H1 (cell line): Measurements from ENCODE around the gene ZBTB49. TPM values are rescaled to one million over a fixed set of nuclear protein-coding genes. Genes with fewer than 3 reads are reported as not detected.

Experiments used
- CTCF ChIA-PET: fragments of 300-600 bp; sonication (Branson Sonifier 250); formaldehyde crosslinking; loops from one replicate; lab custom pipeline; 2021; ENCODE audit not compliant: partially characterized antibody; lab: Charles Lee
- POLR2A ChIA-PET: fragments of 300-600 bp; sonication (Branson Sonifier 250); formaldehyde crosslinking; loops from one replicate; lab custom pipeline; 2021; ENCODE audit warnings: inconsistent platforms; ENCODE audit not compliant: partially characterized antibody; lab: Charles Lee
- DNase-seq, 2 experiments: peaks; one replicate each; pipeline versions ENCODE4 v3.0.0 to v3.0.0-alpha.2; 2010 to 2022; ENCODE audit warnings: low spot score in 2 of 2, low read depth in 1 of 2, mixed read lengths in 1 of 2
- FAIRE-seq: peaks from 2 replicates; lab custom pipeline; 2011; peaks lifted over from hg19 to GRCh38; lab: Jason Lieb, UNC
- H2AFZ ChIP-seq: 2 replicates; pipeline ENCODE4 v1.8.1; 2012; ENCODE audit warnings: low read length, inconsistent platforms
- H2AK5ac ChIP-seq: 2 replicates; pipeline ENCODE4 v1.6.1; 2013; ENCODE audit warnings: low read depth, low read length
- H2BK120ac ChIP-seq: replicated peaks from 2 replicates; pipeline ENCODE3; 2013; ENCODE audit warnings: low read depth, low read length, inconsistent platforms
- H2BK12ac ChIP-seq: 2 replicates; pipeline ENCODE4 v1.6.1; 2013; ENCODE audit warnings: low read depth, low read length
- H2BK15ac ChIP-seq: 2 replicates; pipeline ENCODE4 v1.6.1; 2013; ENCODE audit warnings: low read length
- H2BK20ac ChIP-seq: 2 replicates; pipeline ENCODE4 v1.6.1; 2013; ENCODE audit warnings: low read length
- H2BK5ac ChIP-seq: 2 replicates; pipeline ENCODE4 v1.6.1; 2013; ENCODE audit warnings: low read depth, low read length
- H3K14ac ChIP-seq: 2 replicates; pipeline ENCODE4 v1.6.1; 2013; ENCODE audit warnings: inconsistent platforms; ENCODE audit not compliant: insufficient read length
- H3K18ac ChIP-seq: 2 replicates; pipeline ENCODE4 v1.6.1; 2013; ENCODE audit warnings: low read length; ENCODE audit errors: extremely low read depth
- H3K23ac ChIP-seq: 2 replicates; pipeline ENCODE4 v1.6.1; 2013; ENCODE audit warnings: inconsistent platforms; ENCODE audit not compliant: insufficient read length
- H3K23me2 ChIP-seq: 2 replicates; pipeline ENCODE4 v1.6.1; 2013; ENCODE audit warnings: low read depth, low read length
- H3K27ac ChIP-seq: 2 replicates; pipeline ENCODE4 v1.6.1; 2011; ENCODE audit warnings: low read depth, low read length, inconsistent platforms
- H3K27me3 ChIP-seq, 4 experiments: replicated peaks in 1 of 4; 1 replicate in 1 of 4; 2 replicates in 3 of 4; pipeline versions ENCODE4 v1.6.1 to v1.8.1; 2011 to 2013; ENCODE audit warnings: low read length in 3 of 4, mild to moderate bottlenecking in 3 of 4, inconsistent platforms in 2 of 4, mixed read lengths in 2 of 4, moderate library complexity in 1 of 4; ENCODE audit not compliant: control insufficient read depth in 3 of 4, insufficient read depth in 3 of 4; ENCODE audit errors: extremely low read depth in 1 of 4
- H3K36me3 ChIP-seq, 4 experiments: 2 replicates each; pipeline versions ENCODE4 v1.6.1 to v1.8.1; 2011 to 2013; ENCODE audit warnings: mild to moderate bottlenecking in 4 of 4, low read length in 3 of 4, moderate library complexity in 2 of 4, control low read depth in 1 of 4, inconsistent platforms in 1 of 4; ENCODE audit not compliant: insufficient read depth in 4 of 4, control insufficient read depth in 2 of 4
- H3K4ac ChIP-seq: replicated peaks from 2 replicates; pipeline ENCODE3; 2013; ENCODE audit warnings: low read length, low read depth, mixed read lengths, inconsistent platforms; ENCODE audit not compliant: insufficient read length
- H3K4me1 ChIP-seq, 4 experiments: replicated peaks in 1 of 4; 1 replicate in 1 of 4; 2 replicates in 3 of 4; pipeline versions ENCODE4 v1.6.1 to v1.8.1; 2011 to 2013; ENCODE audit warnings: low read length in 3 of 4, inconsistent platforms in 2 of 4, mixed read lengths in 1 of 4; ENCODE audit not compliant: insufficient read depth in 4 of 4, control insufficient read depth in 3 of 4
- H3K4me2 ChIP-seq, 2 experiments: 2 replicates each; pipeline versions ENCODE4 v1.6.1 to v1.8.1; 2011 to 2013; ENCODE audit warnings: low read depth in 2 of 2, low read length in 2 of 2, control low read depth in 1 of 2, inconsistent platforms in 1 of 2, mild to moderate bottlenecking in 1 of 2; ENCODE audit not compliant: insufficient read depth in 1 of 2
- H3K4me3 ChIP-seq, 4 experiments: fragments of 200-600, 300-600 bp in 1 of 4; sonication (generic), shearing (Covaris generic), sonication (Bioruptor Twin) in 1 of 4; 2 replicates each; pipeline versions ENCODE4 v1.5.1 to v1.8.1; 2011 to 2016; ENCODE audit warnings: low read length in 4 of 4, low read depth in 3 of 4, control low read depth in 2 of 4, inconsistent platforms in 2 of 4, mild to moderate bottlenecking in 2 of 4, mixed read lengths in 1 of 4, moderate library complexity in 1 of 4; ENCODE audit not compliant: insufficient read depth in 2 of 4; ENCODE audit errors: extremely low read depth in 1 of 4
- H3K56ac ChIP-seq: replicated peaks from 2 replicates; pipeline ENCODE3; 2013; ENCODE audit warnings: low read depth, mild to moderate bottlenecking, mixed read lengths, low read length, inconsistent platforms; ENCODE audit not compliant: insufficient read length
- H3K79me1 ChIP-seq: 2 replicates; pipeline ENCODE4 v1.6.1; 2013; ENCODE audit warnings: low read depth, low read length, control low read depth
- H3K79me2 ChIP-seq, 2 experiments: 2 replicates each; pipeline versions ENCODE4 v1.6.1 to v1.8.1; 2012 to 2013; ENCODE audit warnings: low read length in 2 of 2, mild to moderate bottlenecking in 2 of 2, inconsistent platforms in 1 of 2; ENCODE audit not compliant: insufficient read depth in 2 of 2, control insufficient read depth in 1 of 2
- H3K9ac ChIP-seq, 4 experiments: replicated peaks in 1 of 4; 1 replicate in 1 of 4; 2 replicates in 3 of 4; pipeline versions ENCODE4 v1.6.1 to v1.8.1; 2011 to 2013; ENCODE audit warnings: low read depth in 3 of 4, low read length in 3 of 4, control low read depth in 2 of 4, mild to moderate bottlenecking in 2 of 4, moderate library complexity in 2 of 4, inconsistent platforms in 1 of 4; ENCODE audit errors: extremely low read depth in 1 of 4
- H3K9me3 ChIP-seq, 2 experiments: 2 replicates each; pipeline versions ENCODE4 v1.6.1 to v1.8.1; 2012 to 2013; ENCODE audit warnings: mild to moderate bottlenecking in 2 of 2, moderate library complexity in 2 of 2, control low read depth in 1 of 2, inconsistent platforms in 1 of 2, low read depth in 1 of 2, low read length in 1 of 2, mixed read lengths in 1 of 2; ENCODE audit not compliant: insufficient read depth in 2 of 2
- H4K20me1 ChIP-seq, 2 experiments: replicated peaks in 1 of 2; 2 replicates each; pipeline versions ENCODE3 to v1.8.1; 2011 to 2013; ENCODE audit warnings: inconsistent platforms in 2 of 2, low read length in 2 of 2, mild to moderate bottlenecking in 1 of 2; ENCODE audit not compliant: insufficient read depth in 2 of 2, control insufficient read depth in 1 of 2
- H4K5ac ChIP-seq: 2 replicates; pipeline ENCODE4 v1.6.1; 2013; ENCODE audit warnings: low read length, low read depth, mixed read lengths, inconsistent platforms; ENCODE audit not compliant: insufficient read length
- H4K8ac ChIP-seq: 2 replicates; pipeline ENCODE4 v1.8.0; 2013; ENCODE audit warnings: mild to moderate bottlenecking, moderate library complexity, low read length, inconsistent platforms; ENCODE audit not compliant: insufficient read depth; ENCODE audit errors: extremely low read depth
- H4K91ac ChIP-seq: replicated peaks from 2 replicates; pipeline ENCODE3; 2013; ENCODE audit warnings: low read length, mixed read lengths, inconsistent platforms; ENCODE audit not compliant: insufficient read length
- KDM5A ChIP-seq: fragments of 200-600 bp; IDR thresholded peaks from 2 replicates; pipeline ENCODE4 v1.7.1; 2012; ENCODE audit warnings: mild to moderate bottlenecking, low read length, inconsistent platforms, mixed read lengths
- POLR2AphosphoS5 ChIP-seq: IDR thresholded peaks from 2 replicates; pipeline ENCODE4 v1.6.1; 2011; ENCODE audit warnings: low read depth, low read length
- SAP30 ChIP-seq: fragments of 300-600 bp; sonication (generic); IDR thresholded peaks from 2 replicates; pipeline ENCODE4 v1.7.1; 2012; ENCODE audit warnings: low read length, moderate library complexity, mild to moderate bottlenecking, inconsistent platforms; ENCODE audit not compliant: insufficient read depth, insufficient replicate concordance
- ZNF274 ChIP-seq: IDR thresholded peaks from 2 replicates; pipeline ENCODE4 v1.7.0; 2012; ENCODE audit warnings: low read length, borderline replicate concordance; ENCODE audit errors: extremely low read depth
- WGBS, 2 experiments: shearing (Covaris generic) in 1 of 2; methylation state at CpG; one replicate each; pipeline versions ENCODE4 v1.1.6 to v1.1.7; 2013 to 2015; ENCODE audit warnings: low lambda C conversion rate in 2 of 2, mixed read lengths in 2 of 2, inconsistent platforms in 1 of 2, low coverage in 1 of 2, missing lambda C conversion rate in 1 of 2; ENCODE audit not compliant: insufficient replicate concordance in 2 of 2, insufficient coverage in 1 of 2, insufficient read length in 1 of 2; ENCODE audit errors: extremely low coverage in 1 of 2, missing lambda C conversion rate in 1 of 2; 5-methylcytosine and 5-hydroxymethylcytosine counted together
- polyA plus RNA-seq, 7 experiments: library from polyadenylated mRNA; depleted of rRNA in 3 of 7; stranded (reverse) in 5 of 7; unstranded in 2 of 7; fragments of >200 nt in 5 of 7; fragments of 200-250 nt in 2 of 7; gene quantifications; 1 replicate in 5 of 7; 2 replicates in 1 of 7; 4 replicates in 1 of 7; pipeline versions ENCODE4 v1.2.1 to v1.2.3, GENCODE V29; 2011 to 2013; ENCODE audit warnings: missing spikeins in 2 of 7, mixed read lengths in 2 of 7
- total RNA-seq: library from RNA; stranded (reverse); fragmentation: NEBNext Ultra II Directional; extraction: Animal tissue kit (Norgen Biotek cat#: 25700); gene quantifications from 2 replicates; pipeline ENCODE4 v1.2.1, GENCODE V29; 2021
- TF ChIP-seq, protein P1 (sequence below): IDR thresholded peaks from 2 replicates; pipeline ENCODE4 v1.6.1; 2011; ENCODE audit warnings: low read depth, mild to moderate bottlenecking, low read length; ENCODE audit not compliant: insufficient read depth

Gene ZBTB49
- total and polyA plus RNA-seq, 2 of the 8 experiments (the other 6 are each of a cell fraction or from before 2014, with no cell fraction given), result 4.2 to 6.8 TPM

DNA sequence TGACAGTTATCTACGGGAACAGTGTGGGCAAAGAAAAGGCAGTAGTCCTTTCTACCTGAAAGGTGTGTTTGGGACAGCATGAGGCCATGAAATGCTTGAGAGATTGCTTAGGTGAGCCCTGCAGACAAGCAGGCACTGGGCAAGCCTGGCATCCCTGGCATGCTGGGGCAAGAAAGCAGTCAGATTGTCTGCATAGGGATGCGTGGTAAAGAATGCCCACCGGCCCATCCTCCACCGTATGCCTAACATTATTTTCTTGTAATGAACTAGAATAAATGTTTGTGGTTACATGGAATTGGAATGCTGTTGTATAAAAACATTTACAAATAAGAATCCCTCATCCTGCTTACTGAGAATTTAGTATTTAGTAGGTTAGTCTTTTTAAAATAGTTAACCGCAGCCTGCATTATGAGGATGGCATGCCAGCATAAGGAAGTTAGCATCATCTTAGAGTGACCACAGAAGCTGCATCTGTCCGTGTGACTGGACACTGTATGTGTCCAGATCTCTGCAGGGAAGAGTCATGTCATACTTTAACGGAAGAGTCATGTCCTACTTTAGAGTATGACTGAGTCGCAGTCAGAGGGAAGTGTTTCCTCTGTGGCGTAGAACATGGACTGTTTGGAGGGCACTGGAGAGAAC lies 18.9 kb downstream of the ZBTB49 start:
- Histone ChIP-seq H2AFZ (no peak overlapping the region), H3K9ac (no peak overlapping the region; a peak in 1 of 7 replicates)
- no peak for FAIRE-seq

More for the DNA sequence above, 18.9 kb downstream of the ZBTB49 start:
- no peaks in the 10 kb centered on the region for H3K79me1 ChIP-seq
- no peak overlapping the region for H2AK5ac ChIP-seq
- H3K27ac ChIP-seq, result no peak overlapping the region
- peak overlapping the region; percentile 2; the same call in 1 of the 2 replicates for H4K8ac ChIP-seq
- H3K56ac ChIP-seq, result no peak overlapping the region
- no peaks in the 10 kb centered on the region for H3K79me2 ChIP-seq
- no peak overlapping the region for H4K5ac ChIP-seq
- H2BK12ac ChIP-seq, result no peak overlapping the region
- no peak overlapping the region for H2BK20ac ChIP-seq
- no peak overlapping the region for H2BK120ac ChIP-seq
- no peak overlapping the region for H3K14ac ChIP-seq
- peaks cover 0 to 6% (median 2%) of the 10 kb centered on the region in 4 experiments; a peak in 4 of 8 replicates for H3K36me3 ChIP-seq
- H3K4me1 ChIP-seq, result no peaks in the 10 kb centered on the region
- H3K18ac ChIP-seq, result no peak overlapping the region
- H4K20me1 ChIP-seq, result peaks cover 2 to 6% of the 10 kb centered on the region in 2 experiments
- H3K23ac ChIP-seq, result no peak overlapping the region
- 87% methylated on average over 9 of the region's 9 CpGs; no CpG with 5 or more reads in 1 of the 2 experiments for WGBS, 2 experiments
- CTCF ChIA-PET, result interaction anchor here (0.5 to 0.8 kb wide), 4 partner anchors 8 to 247 kb away, joined by 3 to 4 read pairs (median 3); no protein-coding TSS in a partner anchor
- H3K4me2 ChIP-seq, result no peak overlapping the region
- no peak overlapping the region for H2BK5ac ChIP-seq
- TF ChIP-seq KDM5A (no peak), POLR2AphosphoS5 (no peak), ZNF274 (no peak), SAP30 (no peak)
- TF ChIP-seq, protein P1, sequence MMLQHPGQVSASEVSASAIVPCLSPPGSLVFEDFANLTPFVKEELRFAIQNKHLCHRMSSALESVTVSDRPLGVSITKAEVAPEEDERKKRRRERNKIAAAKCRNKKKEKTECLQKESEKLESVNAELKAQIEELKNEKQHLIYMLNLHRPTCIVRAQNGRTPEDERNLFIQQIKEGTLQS, result no peak
- no peak overlapping the region for H3K4me3 ChIP-seq
- POLR2A ChIA-PET, result interaction anchor here (0.9 kb wide), 1 partner anchor 12 kb away, joined by 3 read pairs; no protein-coding TSS in a partner anchor
- no peak overlapping the region for H2BK15ac ChIP-seq
- no peaks in the 10 kb centered on the region for H3K9me3 ChIP-seq
- H3K4ac ChIP-seq, result no peak overlapping the region
- no peaks in the 10 kb centered on the region for H3K23me2 ChIP-seq
- no peak for DNase-seq
- H4K91ac ChIP-seq, result no peak overlapping the region
- H3K27me3 ChIP-seq, result no peaks in the 10 kb centered on the region
